Measurements from ENCODE around the gene ADAP1. TPM values are rescaled to one million over a fixed set of nuclear protein-coding genes. Genes with fewer than 3 reads are reported as not detected.

ADAP1 gene
- total RNA-seq, 1 experiment from 2014 or later = 34.0 TPM

GRCh38 chr7:883055-884021 is 71.1 kb downstream of the ADAP1 start:
- no peak overlapping the region for H3K4me2 ChIP-seq (ENCODE audit: low read length)
- no peaks in the 10 kb centered on the region for H4K20me1 ChIP-seq (ENCODE audit: insufficient read depth)
- H3K79me2 ChIP-seq (ENCODE audit: insufficient read depth, low read length) = peaks cover 100% of the 10 kb centered on the region
- DNase-seq (ENCODE audit: low read depth, low spot score) = no peak
- H3K9me3 ChIP-seq (ENCODE audit: control insufficient read depth in 1 of 2, insufficient read depth in 1 of 2, low read depth in 1 of 2, low read length in 2 of 2) = no peaks in the 10 kb centered on the region
- H3K27ac ChIP-seq (ENCODE audit: low read depth, low read length) = no peak overlapping the region
- TF ChIP-seq CEBPB (IDR thresholded peaks at IDR 0.05; ENCODE audit: low read depth) (no peak), SRF (IDR thresholded peaks at IDR 0.05; ENCODE audit: low read depth) (no peak), MAX (IDR thresholded peaks at IDR 0.05) (no peak), JUND (IDR thresholded peaks at IDR 0.05) (no peak), ZBTB33 (IDR thresholded peaks at IDR 0.05; ENCODE audit: extremely low read depth, insufficient replicate concordance, low read length) (no peak)
- intact Hi-C loops (cut with micrococcal nuclease) = no loop called here
- CTCF ChIA-PET = no interaction called here
- H2AFZ ChIP-seq (ENCODE audit: low read depth, low read length, poor library complexity, severe bottlenecking) = no peak overlapping the region
- RAD21 ChIA-PET (ENCODE audit: low non-redundant PET in 1 of 2, low total read pairs in 2 of 2, uncharacterized antibody in 2 of 2, unreplicated experiment in 2 of 2) = no interaction called here
- H3K4me1 ChIP-seq (ENCODE audit: control insufficient read depth in 1 of 2, insufficient read depth in 2 of 2, low read length in 2 of 2) = peaks cover under 1 to 2% of the 10 kb centered on the region in 2 experiments
- BruUV-seq (replicated peaks) = no TSS peak
- POLR2A ChIA-PET = no interaction called here
- no peaks in the 10 kb centered on the region for H3K9me2 ChIP-seq (ENCODE audit: insufficient read depth)
- ATAC-seq = no peak
- H3K4me3 ChIP-seq (replicated peaks in 1 of 2; ENCODE audit: low read depth in 1 of 2, low read length in 2 of 2) = no peak overlapping the region
- no peak overlapping the region for H3K9ac ChIP-seq (ENCODE audit: low read length)
- no peaks in the 10 kb centered on the region for H3K27me3 ChIP-seq (ENCODE audit: insufficient read depth, low read length)
- peaks cover 0 to 10% of the 10 kb centered on the region in 2 experiments; a peak in 2 of 4 replicates for H3K36me3 ChIP-seq (ENCODE audit: control insufficient read depth in 1 of 2, insufficient read depth in 2 of 2, low read length in 2 of 2)
